Measurements from ENCODE around the gene HRH2. TPM values are rescaled to one million over a fixed set of nuclear protein-coding genes. Genes with fewer than 3 reads are reported as not detected.

The HRH2 gene
- total RNA-seq, 3 donors from 2014 or later (not counting 1 experiment from before 2014, with no cell fraction given): 1.4 to 13.9 (median 3.1) TPM

GRCh38 chr5:175684931-175685330 is 27.1 kb downstream of the HRH2 start:
- no peak overlapping the region for H3K27ac Mint-ChIP-seq
- 84% methylated on average over 5 of the region's 5 CpGs for WGBS (ENCODE audit: insufficient coverage)

DNA sequence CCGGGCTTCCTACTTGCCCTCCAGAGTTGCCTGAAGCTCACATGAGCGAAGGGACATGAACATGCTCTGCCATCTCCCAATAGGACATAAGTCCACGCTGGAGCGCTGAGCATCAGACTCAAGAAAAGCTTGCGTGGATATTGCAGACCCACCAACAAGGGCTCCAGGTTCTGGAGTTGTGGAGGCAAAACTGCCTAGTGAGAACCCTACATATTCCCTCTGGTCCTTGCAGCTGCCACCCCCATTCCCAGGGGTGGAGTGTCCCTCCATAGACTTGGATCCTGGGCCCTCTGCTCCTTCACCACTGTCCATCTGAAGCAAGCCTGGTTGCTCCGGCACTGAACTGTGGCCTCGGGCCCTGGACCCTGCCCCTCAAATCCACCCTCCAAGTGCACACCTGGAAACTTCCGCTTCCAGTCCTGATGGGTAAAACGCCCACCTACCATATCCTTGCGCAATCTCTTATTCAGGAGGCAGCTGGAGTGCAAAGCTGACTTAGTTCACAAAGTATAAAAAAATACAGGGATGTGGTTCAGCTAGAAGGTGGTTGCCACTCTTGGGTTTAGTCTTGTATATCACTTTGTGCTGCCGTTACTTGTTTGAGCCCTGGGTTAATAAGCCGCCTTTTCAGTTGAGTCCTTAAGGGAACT is 28.0 kb downstream of the HRH2 start:
- Mint-ChIP-seq H3K4me1 (peaks cover 0 to under 1% of the 10 kb centered on the region in 2 donors), H3K9me3 (no peaks in the 10 kb centered on the region), H3K36me3 (no peaks in the 10 kb centered on the region), H3K27ac (no peak overlapping the region), H3K27me3 (ENCODE audit: low read depth in 2 of 2) (peaks cover 5 to 9% of the 10 kb centered on the region in 2 donors), H3K4me3 (no peak overlapping the region)
- DNase-seq: no peak
- ATAC-seq: no peak
- Histone ChIP-seq H3K9me3 (ENCODE audit: control insufficient read depth, insufficient read depth, low read length) (no peaks in the 10 kb centered on the region), H3K36me3 (ENCODE audit: control insufficient read depth, insufficient read depth, low read length) (no peaks in the 10 kb centered on the region), H3K4me1 (ENCODE audit: control insufficient read depth, insufficient read depth, low read length) (peaks cover 11% of the 10 kb centered on the region), H3K27me3 (ENCODE audit: control insufficient read depth, insufficient read depth, low read length) (no peaks in the 10 kb centered on the region), H3K4me3 (ENCODE audit: low read length) (no peak overlapping the region), H3K27ac (ENCODE audit: low read length) (no peak overlapping the region)
- intact Hi-C loops (cut with micrococcal nuclease): no loop called here
- TF ChIP-seq, protein P1, sequence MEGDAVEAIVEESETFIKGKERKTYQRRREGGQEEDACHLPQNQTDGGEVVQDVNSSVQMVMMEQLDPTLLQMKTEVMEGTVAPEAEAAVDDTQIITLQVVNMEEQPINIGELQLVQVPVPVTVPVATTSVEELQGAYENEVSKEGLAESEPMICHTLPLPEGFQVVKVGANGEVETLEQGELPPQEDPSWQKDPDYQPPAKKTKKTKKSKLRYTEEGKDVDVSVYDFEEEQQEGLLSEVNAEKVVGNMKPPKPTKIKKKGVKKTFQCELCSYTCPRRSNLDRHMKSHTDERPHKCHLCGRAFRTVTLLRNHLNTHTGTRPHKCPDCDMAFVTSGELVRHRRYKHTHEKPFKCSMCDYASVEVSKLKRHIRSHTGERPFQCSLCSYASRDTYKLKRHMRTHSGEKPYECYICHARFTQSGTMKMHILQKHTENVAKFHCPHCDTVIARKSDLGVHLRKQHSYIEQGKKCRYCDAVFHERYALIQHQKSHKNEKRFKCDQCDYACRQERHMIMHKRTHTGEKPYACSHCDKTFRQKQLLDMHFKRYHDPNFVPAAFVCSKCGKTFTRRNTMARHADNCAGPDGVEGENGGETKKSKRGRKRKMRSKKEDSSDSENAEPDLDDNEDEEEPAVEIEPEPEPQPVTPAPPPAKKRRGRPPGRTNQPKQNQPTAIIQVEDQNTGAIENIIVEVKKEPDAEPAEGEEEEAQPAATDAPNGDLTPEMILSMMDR (IDR thresholded peaks at IDR 0.05): no peak
- 91% methylated on average over 12 of the region's 12 CpGs for WGBS (ENCODE audit: insufficient coverage)

More at GRCh38 chr5:175684931-175685330, 27.1 kb downstream of the HRH2 start:
- H3K4me1 Mint-ChIP-seq: no peaks in the 10 kb centered on the region
- TF ChIP-seq, protein P1 (IDR thresholded peaks at IDR 0.05): no peak
- peaks cover under 1 to 2% of the 10 kb centered on the region in 2 donors for H3K27me3 Mint-ChIP-seq (ENCODE audit: low read depth in 2 of 2)
- Histone ChIP-seq H3K4me3 (ENCODE audit: low read length) (no peak overlapping the region), H3K36me3 (ENCODE audit: control insufficient read depth, insufficient read depth, low read length) (no peaks in the 10 kb centered on the region), H3K27me3 (ENCODE audit: control insufficient read depth, insufficient read depth, low read length) (no peaks in the 10 kb centered on the region), H3K9me3 (ENCODE audit: control insufficient read depth, insufficient read depth, low read length) (no peaks in the 10 kb centered on the region), H3K4me1 (ENCODE audit: control insufficient read depth, insufficient read depth, low read length) (peaks cover 3% of the 10 kb centered on the region), H3K27ac (ENCODE audit: low read length) (no peak overlapping the region)
- H3K4me3 Mint-ChIP-seq: no peak overlapping the region
- intact Hi-C loops (cut with micrococcal nuclease): no loop called here
- DNase-seq (no peak), ATAC-seq (no peak)
- no peaks in the 10 kb centered on the region for H3K9me3 Mint-ChIP-seq
- no peaks in the 10 kb centered on the region for H3K36me3 Mint-ChIP-seq

- H3K9me3 ChIP-seq (ENCODE audit: control insufficient read depth, insufficient read depth, low read length): no peaks in the 10 kb centered on the region
- no peak overlapping the region for H3K27ac ChIP-seq (ENCODE audit: low read length)
- Mint-ChIP-seq H3K4me1 (peaks cover 0 to 3% of the 10 kb centered on the region in 2 donors), H3K9me3 (no peaks in the 10 kb centered on the region), H3K27ac (no peak overlapping the region), H3K4me3 (no peak overlapping the region), H3K36me3 (no peaks in the 10 kb centered on the region), H3K27me3 (ENCODE audit: low read depth in 2 of 2) (peaks cover 7 to 13% of the 10 kb centered on the region in 2 donors)
- intact Hi-C loops (cut with micrococcal nuclease): no loop called here
- DNase-seq (no peak), ATAC-seq (no peak)
- no peak overlapping the region for H3K4me3 ChIP-seq (ENCODE audit: low read length)
- TF ChIP-seq, protein P1 (IDR thresholded peaks at IDR 0.05): no peak
- H3K4me1 ChIP-seq (ENCODE audit: control insufficient read depth, insufficient read depth, low read length): peaks cover 12% of the 10 kb centered on the region
- no peaks in the 10 kb centered on the region for H3K36me3 ChIP-seq (ENCODE audit: control insufficient read depth, insufficient read depth, low read length)
- H3K27me3 ChIP-seq (ENCODE audit: control insufficient read depth, insufficient read depth, low read length): no peaks in the 10 kb centered on the region
- 86% methylated on average over 6 of the region's 6 CpGs for WGBS (ENCODE audit: insufficient coverage)
Observed at GRCh38 chr5:175686396-175686795, 28.5 kb downstream of the HRH2 start.

- no peak overlapping the region for H3K4me3 Mint-ChIP-seq
- no peak for ATAC-seq
- no peaks in the 10 kb centered on the region for H3K27me3 ChIP-seq (ENCODE audit: control insufficient read depth, insufficient read depth, low read length)
- TF ChIP-seq, protein P1 (IDR thresholded peaks at IDR 0.05): no peak
- H3K4me1 ChIP-seq (ENCODE audit: control insufficient read depth, insufficient read depth, low read length): peaks cover 12% of the 10 kb centered on the region
- intact Hi-C loops (cut with micrococcal nuclease): no loop called here
- H3K27ac Mint-ChIP-seq: no peak overlapping the region
- no peak overlapping the region for H3K27ac ChIP-seq (ENCODE audit: low read length)
- WGBS (ENCODE audit: insufficient coverage): 89% methylated on average over 9 of the region's 9 CpGs
- no peaks in the 10 kb centered on the region for H3K9me3 ChIP-seq (ENCODE audit: control insufficient read depth, insufficient read depth, low read length)
- H3K36me3 Mint-ChIP-seq: no peaks in the 10 kb centered on the region
- no peaks in the 10 kb centered on the region for H3K36me3 ChIP-seq (ENCODE audit: control insufficient read depth, insufficient read depth, low read length)
- DNase-seq: no peak
- H3K9me3 Mint-ChIP-seq: no peaks in the 10 kb centered on the region
- H3K27me3 Mint-ChIP-seq (ENCODE audit: low read depth in 2 of 2): peaks cover 7 to 13% of the 10 kb centered on the region in 2 donors
- no peak overlapping the region for H3K4me3 ChIP-seq (ENCODE audit: low read length)
- peaks cover 0 to 3% of the 10 kb centered on the region in 2 donors for H3K4me1 Mint-ChIP-seq
Observed at GRCh38 chr5:175686826-175687225, 29.0 kb downstream of the HRH2 start.
